Suppressor macrophage (primary cell): Measurements from ENCODE around the gene RAP1GAP2.
A peak's percentile ranks its signal among the peaks of the same experiment; 100 is the strongest.

Source experiments
- DNase-seq, 4 experiments: peaks; one replicate each; pipeline ENCODE4 v3.0.0-alpha.2; 2020 to 2022

Gene RAP1GAP2

GRCh38 chr17:2786176-2786881 is 9.9 kb upstream of the RAP1GAP2 start:
- peak; percentile 94 to 97 (median 96) for DNase-seq

- no peak for DNase-seq
These were observed 6.5 kb upstream of the RAP1GAP2 start for GRCh38 chr17:2789700-2790099.

- DNase-seq, result peak; percentile 51 to 73 (median 67)
These were observed 3.7 kb upstream of the RAP1GAP2 start for GRCh38 chr17:2792366-2793169.

- peak in 2 of 4 experiments; percentile 24 to 29 for DNase-seq
These were observed 2.0 kb upstream of the RAP1GAP2 start for GRCh38 chr17:2794111-2794803.

GRCh38 chr17:2795441-2796163 is 636 bp upstream of the RAP1GAP2 start:
- no peak for DNase-seq

GRCh38 chr17:2797226-2797625 is 988 bp downstream of the RAP1GAP2 start:
- no peak for DNase-seq

GRCh38 chr17:2797637-2798036 is 1.4 kb downstream of the RAP1GAP2 start:
- DNase-seq, result no peak

- no peak for DNase-seq
These were observed 1.9 kb downstream of the RAP1GAP2 start for GRCh38 chr17:2798188-2798587.

- peak in 1 of 4 experiments; percentile 31 for DNase-seq
These were observed 2.4 kb downstream of the RAP1GAP2 start for GRCh38 chr17:2798678-2799077.

GRCh38 chr17:2799653-2800052 is 3.4 kb downstream of the RAP1GAP2 start:
- no peak for DNase-seq

GRCh38 chr17:2800367-2800766 is 4.1 kb downstream of the RAP1GAP2 start:
- DNase-seq, result peak in 1 of 4 experiments; percentile 43

- no peak for DNase-seq
These were observed 5.6 kb downstream of the RAP1GAP2 start for GRCh38 chr17:2801841-2802240.

- no peak for DNase-seq
These were observed 6.3 kb downstream of the RAP1GAP2 start for GRCh38 chr17:2802574-2802973.

- DNase-seq, result peak; percentile 48 to 67 (median 54)
These were observed 7.1 kb downstream of the RAP1GAP2 start for GRCh38 chr17:2803386-2803785.

- no peak for DNase-seq
These were observed 7.7 kb downstream of the RAP1GAP2 start for GRCh38 chr17:2803971-2804370.

GRCh38 chr17:2804912-2805311 is 8.7 kb downstream of the RAP1GAP2 start:
- DNase-seq, result no peak

- no peak for DNase-seq
These were observed 9.7 kb downstream of the RAP1GAP2 start for GRCh38 chr17:2805961-2806360.

GRCh38 chr17:2808367-2809335 is 12.4 kb downstream of the RAP1GAP2 start:
- no peak for DNase-seq

- no peak for DNase-seq
These were observed 13.1 kb downstream of the RAP1GAP2 start for GRCh38 chr17:2809337-2809736.

- no peak for DNase-seq
These were observed 17.8 kb downstream of the RAP1GAP2 start for GRCh38 chr17:2814049-2814448.
